HG02840 (cell line): ENCODE data around the gene TRAF3IP1.

Experiments used
- ATAC-seq: cut with Tn5 transposase; IDR thresholded peaks from one replicate; pipeline ENCODE4 v1.9.1; 2021; ENCODE audit warnings: mild to moderate bottlenecking, moderate library complexity, moderate number of reproducible peaks; ENCODE audit not compliant: unreplicated experiment, low FRiP score

Gene TRAF3IP1

GRCh38 chr2:238336793-238337444 lies 16.6 kb downstream of the TRAF3IP1 start:
- no peak for ATAC-seq

- no peak for ATAC-seq
These were observed 17.5 kb downstream of the TRAF3IP1 start for GRCh38 chr2:238337846-238338245.

- no peak for ATAC-seq
These were observed 18.5 kb downstream of the TRAF3IP1 start for GRCh38 chr2:238338710-238339394.

DNA sequence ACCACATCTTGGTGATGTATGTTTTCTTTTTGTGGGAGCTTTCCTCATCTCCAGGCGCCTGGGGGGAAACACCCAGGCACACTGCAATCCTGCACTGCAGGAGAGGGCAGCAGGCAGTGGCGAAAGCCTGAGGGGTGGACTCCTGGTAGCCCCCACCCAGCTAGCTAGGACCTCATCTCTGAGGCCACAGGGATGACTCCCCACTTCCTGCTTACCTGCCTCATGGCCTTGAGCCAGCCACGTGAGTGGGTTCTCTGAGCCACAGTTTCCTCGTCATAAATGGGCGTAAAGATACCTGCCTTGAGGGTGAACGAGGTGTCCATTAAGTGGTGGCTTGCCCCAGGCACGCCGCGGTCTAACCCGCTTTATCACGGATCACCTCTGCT lies 19.1 kb downstream of the TRAF3IP1 start:
- no peak for ATAC-seq

DNA sequence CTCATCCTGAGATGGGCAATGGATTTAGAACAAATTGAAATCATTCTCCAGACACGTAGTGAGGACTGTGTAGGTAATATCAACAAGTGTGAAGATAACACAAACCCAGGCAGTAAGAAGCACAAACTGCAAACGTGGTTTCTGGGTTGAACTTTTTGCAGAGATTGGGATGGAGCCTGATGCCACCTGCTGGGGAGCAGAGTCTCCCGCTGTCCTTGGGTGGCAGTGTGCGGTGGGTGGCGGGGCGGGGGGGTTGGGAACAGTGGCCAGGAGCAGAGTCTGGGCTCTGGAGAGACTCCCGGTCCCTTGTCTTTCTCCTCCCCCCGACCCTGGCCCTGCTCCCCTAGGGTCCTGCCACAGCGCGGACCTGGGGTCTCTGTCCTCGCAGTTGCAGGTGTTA lies 19.5 kb downstream of the TRAF3IP1 start:
- ATAC-seq = no peak

DNA sequence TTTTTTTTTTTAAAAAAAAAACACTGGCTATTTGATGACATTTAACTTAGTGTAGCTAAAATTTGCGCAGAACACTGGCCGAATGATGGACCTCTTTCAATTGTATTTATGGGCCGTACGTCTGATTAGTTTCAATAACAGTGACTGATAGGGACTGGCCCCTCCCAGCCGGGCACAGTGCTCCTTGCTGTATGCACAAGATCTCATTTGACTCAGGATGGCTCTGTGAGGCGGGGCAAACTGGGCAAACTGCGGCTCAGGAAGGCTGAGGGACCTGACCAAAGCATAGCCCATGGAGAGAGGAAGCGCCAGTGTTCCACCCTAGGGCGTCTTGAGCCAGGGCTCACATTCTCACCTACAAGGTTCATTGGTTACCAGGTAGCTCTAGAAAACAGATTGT lies 21.2 kb downstream of the TRAF3IP1 start:
- no peak for ATAC-seq

- no peak for ATAC-seq
These were observed 23.7 kb downstream of the TRAF3IP1 start for GRCh38 chr2:238344035-238344434.

DNA sequence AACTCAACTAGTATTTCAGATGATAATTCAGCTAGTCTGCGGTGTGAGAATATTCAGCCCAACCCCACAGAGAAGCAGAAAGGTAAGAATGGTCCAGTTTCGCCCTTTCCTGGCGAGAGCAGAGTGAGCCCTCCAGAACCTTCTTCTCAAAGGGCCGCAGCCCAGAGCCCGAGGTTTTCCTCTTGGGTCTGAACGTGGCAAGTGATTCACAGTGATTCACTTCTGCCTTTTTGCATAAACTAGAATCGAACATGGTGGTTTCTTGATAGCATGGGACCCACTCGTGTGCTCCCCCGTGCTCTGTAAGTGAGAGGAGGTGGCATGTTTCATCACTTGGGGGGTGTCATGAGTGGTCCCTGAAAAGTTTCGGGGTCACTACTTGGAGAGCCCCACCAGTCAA lies 24.2 kb downstream of the TRAF3IP1 start:
- ATAC-seq = no peak

DNA sequence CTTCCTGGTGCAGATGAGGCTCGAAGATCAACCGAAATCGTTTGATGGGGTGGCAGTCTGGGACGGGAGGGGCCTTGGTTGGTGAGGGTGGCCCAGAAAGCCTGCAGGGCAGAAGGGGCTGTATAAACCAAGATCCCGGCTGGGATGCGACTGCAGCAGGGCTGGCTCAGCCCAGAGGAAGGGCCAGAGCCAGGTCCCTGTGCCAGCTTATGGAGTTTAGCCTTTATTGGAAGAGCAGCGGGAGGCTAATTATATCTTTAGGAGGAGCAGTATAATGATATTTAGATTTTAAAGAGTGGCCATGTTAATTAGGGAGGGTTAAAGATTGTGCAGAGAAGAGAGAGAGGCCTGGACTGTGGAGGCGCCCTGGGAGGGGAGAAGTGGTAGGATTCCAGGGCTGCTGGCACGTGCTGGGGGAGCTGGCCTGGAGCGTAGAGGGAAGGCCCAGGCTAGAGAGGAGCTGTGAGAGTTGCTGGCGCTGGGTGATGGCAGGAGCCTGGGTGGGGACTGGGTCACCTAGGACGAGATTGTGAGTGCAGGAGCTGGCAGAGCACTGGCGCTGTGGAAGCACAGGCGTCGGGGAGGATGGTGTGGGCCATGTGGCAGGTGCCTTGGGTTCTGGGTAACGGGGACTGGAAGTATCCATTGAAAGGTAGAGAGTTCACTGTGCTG lies 25.1 kb downstream of the TRAF3IP1 start:
- no peak for ATAC-seq

- no peak for ATAC-seq
These were observed 26.2 kb downstream of the TRAF3IP1 start for GRCh38 chr2:238346544-238346943.

DNA sequence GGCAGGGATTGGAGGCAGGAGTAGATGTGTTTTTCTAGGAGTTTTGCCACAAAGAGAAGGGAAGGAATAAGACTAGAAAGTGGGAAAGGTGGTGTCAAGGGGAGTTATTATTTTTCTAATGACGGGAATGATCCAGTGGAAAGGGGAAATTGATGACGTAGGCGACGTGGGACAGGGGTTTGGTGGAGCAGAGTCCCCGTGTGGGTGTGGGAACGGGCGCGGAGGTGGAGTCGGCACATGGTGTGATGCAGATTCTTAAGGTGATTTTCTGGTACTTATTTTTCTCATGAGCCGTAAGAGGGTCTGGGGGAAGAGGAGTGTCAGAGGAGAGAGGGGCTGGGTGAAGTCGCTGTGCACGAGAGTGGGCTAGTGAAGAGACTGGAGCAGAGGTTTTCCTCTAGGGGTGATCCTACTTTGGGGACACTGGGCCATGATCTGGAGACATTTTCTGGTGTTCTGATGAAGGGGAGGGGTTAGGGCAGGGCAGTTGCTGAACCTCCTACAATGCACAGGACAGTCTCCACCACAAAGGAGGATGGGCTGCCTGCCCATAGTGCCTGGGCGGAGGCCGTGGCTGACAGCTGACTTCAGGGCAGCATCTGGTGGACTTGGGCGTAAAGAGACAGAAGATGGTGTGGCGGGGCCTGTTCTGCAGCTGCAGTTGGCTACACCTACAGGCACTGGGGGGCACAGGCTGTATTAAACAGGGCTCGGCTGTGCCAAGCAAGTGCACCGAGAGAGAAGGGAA lies 30.0 kb downstream of the TRAF3IP1 start:
- no peak for ATAC-seq

GRCh38 chr2:238351315-238351714 lies 31.0 kb downstream of the TRAF3IP1 start:
- ATAC-seq = no peak

- no peak for ATAC-seq
These were observed 32.0 kb downstream of the TRAF3IP1 start for GRCh38 chr2:238352361-238352760.

GRCh38 chr2:238358769-238359168 lies 38.5 kb downstream of the TRAF3IP1 start:
- no peak for ATAC-seq

- no peak for ATAC-seq
These were observed 39.1 kb downstream of the TRAF3IP1 start for GRCh38 chr2:238359403-238359802.

GRCh38 chr2:238361877-238362276 lies 41.6 kb downstream of the TRAF3IP1 start:
- ATAC-seq = no peak

DNA sequence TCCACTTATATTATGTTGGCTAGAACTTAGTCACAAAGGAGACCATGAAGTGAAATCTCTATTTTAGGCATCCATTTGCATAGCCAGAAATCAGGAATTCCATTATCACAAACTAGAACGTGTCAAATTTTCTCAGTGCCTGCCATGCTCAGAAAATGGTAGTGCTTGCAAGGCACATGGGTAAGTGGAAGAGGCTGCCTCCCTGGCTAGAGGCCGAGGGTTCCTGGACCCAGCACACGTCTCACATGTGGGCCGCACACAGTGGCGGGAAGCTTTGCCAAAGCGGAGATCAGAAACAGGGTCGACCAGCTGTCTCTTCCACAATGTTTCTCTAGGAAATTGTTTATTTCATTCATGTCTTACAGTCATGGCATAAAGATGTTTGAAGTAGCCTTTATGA lies 42.3 kb downstream of the TRAF3IP1 start:
- ATAC-seq = no peak

- ATAC-seq = no peak
These were observed 49.3 kb downstream of the TRAF3IP1 start for GRCh38 chr2:238369591-238370040.

- ATAC-seq = no peak
These were observed 49.9 kb downstream of the TRAF3IP1 start for GRCh38 chr2:238370094-238370822.

GRCh38 chr2:238370823-238371372 lies 50.6 kb downstream of the TRAF3IP1 start:
- ATAC-seq = no peak
